ENCODE results near the gene ETV6.

Gene ETV6

GRCh38 chr12:11861864-11862600 is 212.6 kb downstream of the ETV6 start:
- H3K4me3 Mint-ChIP-seq = no peak overlapping the region
- H3K9me3 Mint-ChIP-seq = peaks cover 8% of the 10 kb centered on the region
- H3K27me3 Mint-ChIP-seq = no peaks in the 10 kb centered on the region
- H3K4me1 Mint-ChIP-seq = peaks cover 15% of the 10 kb centered on the region
- H3K27ac Mint-ChIP-seq = no peak overlapping the region
- H3K36me3 Mint-ChIP-seq = peaks cover 52% of the 10 kb centered on the region

GRCh38 chr12:11862798-11863197 is 213.3 kb downstream of the ETV6 start:
- H3K9me3 Mint-ChIP-seq = peaks cover 8% of the 10 kb centered on the region
- H3K27ac Mint-ChIP-seq = no peak overlapping the region
- peaks cover 15% of the 10 kb centered on the region for H3K4me1 Mint-ChIP-seq
- H3K36me3 Mint-ChIP-seq = peaks cover 51% of the 10 kb centered on the region
- no peaks in the 10 kb centered on the region for H3K27me3 Mint-ChIP-seq
- H3K4me3 Mint-ChIP-seq = no peak overlapping the region

DNA sequence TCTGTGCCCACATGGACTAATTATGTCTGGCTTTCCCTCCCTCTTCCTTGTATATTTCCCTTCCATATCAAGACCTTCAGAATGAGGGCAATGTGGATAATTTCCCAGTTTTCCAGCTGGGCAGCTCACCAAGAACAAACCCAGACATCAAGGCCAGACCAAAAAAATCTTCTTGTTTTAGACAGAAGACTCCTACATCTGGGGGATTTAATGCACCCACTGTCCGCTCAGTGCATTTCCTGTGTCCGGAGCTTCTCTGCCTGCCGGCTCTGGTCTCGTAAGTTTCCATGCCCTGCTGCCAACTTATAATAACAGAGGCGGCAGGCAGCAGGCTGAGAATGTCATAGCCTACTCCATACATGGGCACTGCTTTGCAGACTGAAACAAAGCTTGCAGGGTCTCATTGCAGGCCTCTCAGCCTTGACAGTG is 214.0 kb downstream of the ETV6 start:
- Mint-ChIP-seq H3K27ac (no peak overlapping the region), H3K4me1 (peaks cover 19% of the 10 kb centered on the region), H3K9me3 (peaks cover 8% of the 10 kb centered on the region), H3K27me3 (no peaks in the 10 kb centered on the region), H3K36me3 (peaks cover 49% of the 10 kb centered on the region), H3K4me3 (no peak overlapping the region)

DNA sequence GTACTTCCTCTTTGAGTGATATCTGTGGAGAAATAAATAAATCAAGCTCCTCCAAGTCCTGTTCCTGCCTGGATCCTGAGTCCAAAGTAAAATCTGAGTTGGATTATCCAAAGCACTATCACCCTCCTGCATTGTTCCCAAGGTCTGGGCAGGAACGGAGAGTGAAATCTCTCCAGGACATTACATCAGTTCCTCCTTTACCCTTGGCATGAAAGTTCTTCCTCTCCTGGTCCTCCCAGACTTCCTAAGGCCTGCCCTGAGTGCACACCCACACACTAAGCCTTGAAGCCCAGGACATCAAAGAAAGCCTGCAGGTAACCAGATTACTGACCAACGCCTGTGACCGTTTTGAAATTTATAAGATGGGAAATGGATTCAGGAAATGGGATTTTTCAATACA is 214.5 kb downstream of the ETV6 start:
- H3K36me3 Mint-ChIP-seq = peaks cover 48% of the 10 kb centered on the region
- peaks cover 19% of the 10 kb centered on the region for H3K4me1 Mint-ChIP-seq
- peaks cover 8% of the 10 kb centered on the region for H3K9me3 Mint-ChIP-seq
- H3K4me3 Mint-ChIP-seq = no peak overlapping the region
- no peak overlapping the region for H3K27ac Mint-ChIP-seq
- no peaks in the 10 kb centered on the region for H3K27me3 Mint-ChIP-seq

GRCh38 chr12:11865824-11866223 is 216.3 kb downstream of the ETV6 start:
- Mint-ChIP-seq H3K36me3 (peaks cover 49% of the 10 kb centered on the region), H3K4me1 (peaks cover 9% of the 10 kb centered on the region), H3K4me3 (no peak overlapping the region), H3K9me3 (peaks cover 8% of the 10 kb centered on the region), H3K27ac (no peak overlapping the region), H3K27me3 (no peaks in the 10 kb centered on the region)

- Mint-ChIP-seq H3K27ac (no peak overlapping the region), H3K27me3 (no peaks in the 10 kb centered on the region), H3K4me1 (peaks cover 12% of the 10 kb centered on the region), H3K4me3 (no peak overlapping the region), H3K9me3 (peaks cover 8% of the 10 kb centered on the region), H3K36me3 (peaks cover 43% of the 10 kb centered on the region)
Measured at GRCh38 chr12:11868027-11868426, 218.6 kb downstream of the ETV6 start.

DNA sequence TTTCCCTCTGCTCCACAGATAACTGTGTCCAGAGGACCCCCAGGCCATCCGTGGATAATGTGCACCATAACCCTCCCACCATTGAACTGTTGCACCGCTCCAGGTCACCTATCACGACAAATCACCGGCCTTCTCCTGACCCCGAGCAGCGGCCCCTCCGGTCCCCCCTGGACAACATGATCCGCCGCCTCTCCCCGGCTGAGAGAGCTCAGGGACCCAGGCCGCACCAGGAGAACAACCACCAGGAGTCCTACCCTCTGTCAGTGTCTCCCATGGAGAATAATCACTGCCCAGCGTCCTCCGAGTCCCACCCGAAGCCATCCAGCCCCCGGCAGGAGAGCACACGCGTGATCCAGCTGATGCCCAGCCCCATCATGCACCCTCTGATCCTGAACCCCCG is 219.9 kb downstream of the ETV6 start:
- Mint-ChIP-seq H3K27ac (no peak overlapping the region), H3K4me3 (no peak overlapping the region), H3K36me3 (peaks cover 33% of the 10 kb centered on the region), H3K9me3 (peaks cover 8% of the 10 kb centered on the region), H3K27me3 (no peaks in the 10 kb centered on the region), H3K4me1 (peaks cover 21% of the 10 kb centered on the region)

DNA sequence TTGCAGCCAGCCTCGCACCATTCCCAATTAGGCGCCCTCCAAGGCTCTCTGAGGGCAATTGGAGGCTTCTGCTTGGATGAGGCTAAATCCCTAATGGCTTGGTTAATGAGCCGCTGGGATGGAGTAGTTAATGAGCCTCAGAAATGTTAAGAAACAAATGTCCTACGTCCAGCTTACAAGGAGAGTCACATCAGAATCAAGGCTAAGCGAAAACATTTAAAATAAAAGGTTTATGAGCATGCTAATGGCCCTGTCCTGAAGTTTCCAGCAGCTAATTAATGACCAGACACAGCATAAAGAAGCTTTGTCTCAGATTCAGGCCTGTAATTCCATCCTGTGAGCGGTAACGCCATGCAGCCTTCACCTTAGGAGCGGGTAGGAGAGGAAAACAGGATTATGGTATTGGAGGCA is 220.6 kb downstream of the ETV6 start:
- Mint-ChIP-seq H3K4me1 (peaks cover 26% of the 10 kb centered on the region), H3K4me3 (no peak overlapping the region), H3K36me3 (peaks cover 31% of the 10 kb centered on the region), H3K27ac (no peak overlapping the region), H3K27me3 (no peaks in the 10 kb centered on the region), H3K9me3 (peaks cover 8% of the 10 kb centered on the region)

DNA sequence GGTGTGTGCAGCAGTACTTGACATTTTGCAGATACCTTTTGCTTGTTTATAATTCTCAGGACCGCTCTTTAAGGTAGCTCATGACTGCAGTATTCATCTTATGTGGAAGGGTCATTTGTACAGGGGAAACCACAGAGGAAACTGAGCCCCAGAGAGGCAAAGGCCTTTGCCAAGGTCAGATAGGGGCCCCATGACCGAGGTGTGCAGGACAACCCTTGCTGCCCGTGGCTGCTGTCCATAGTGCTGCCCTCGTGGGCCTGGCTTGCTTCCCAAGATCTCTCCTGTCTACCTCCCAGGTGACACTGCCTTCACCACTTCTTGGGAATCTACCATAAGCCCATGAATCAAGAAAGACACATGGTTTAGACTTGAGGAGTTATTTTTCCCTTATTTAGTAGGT is 222.6 kb downstream of the ETV6 start:
- peaks cover under 1% of the 10 kb centered on the region for H3K9me3 Mint-ChIP-seq
- H3K36me3 Mint-ChIP-seq = peaks cover 25% of the 10 kb centered on the region
- no peak overlapping the region for H3K4me3 Mint-ChIP-seq
- no peak overlapping the region for H3K27ac Mint-ChIP-seq
- H3K4me1 Mint-ChIP-seq = peaks cover 46% of the 10 kb centered on the region
- H3K27me3 Mint-ChIP-seq = no peaks in the 10 kb centered on the region

DNA sequence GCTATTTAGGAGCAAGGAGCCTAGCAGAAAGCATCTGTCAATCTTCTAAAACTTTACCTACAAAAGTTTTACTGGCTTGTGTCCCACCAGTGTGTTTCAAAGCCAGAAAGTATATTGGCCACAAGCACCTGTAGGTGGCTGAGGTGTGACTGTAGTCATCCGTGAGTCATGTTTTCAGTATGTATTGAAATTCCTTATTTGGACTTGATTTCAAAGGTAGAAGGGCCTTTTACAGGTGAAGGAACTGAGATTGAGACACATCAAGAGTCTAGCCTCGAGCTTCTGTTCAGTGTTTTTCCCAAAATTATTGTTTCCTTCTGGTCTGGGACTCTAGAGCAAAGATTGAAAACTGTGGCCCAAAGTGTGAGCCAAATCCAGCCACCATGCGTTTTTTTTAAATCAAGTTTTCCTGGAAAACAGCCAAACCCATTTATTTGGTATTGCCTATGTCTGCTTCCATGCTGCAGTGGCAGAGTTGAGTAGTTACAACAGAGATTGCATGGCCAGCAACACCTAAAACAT is 226.0 kb downstream of the ETV6 start:
- no peaks in the 10 kb centered on the region for H3K27me3 Mint-ChIP-seq
- H3K4me1 Mint-ChIP-seq = peaks cover 47% of the 10 kb centered on the region
- H3K27ac Mint-ChIP-seq = peak overlapping the region; percentile 70
- peak overlapping the region; percentile 42 for H3K4me3 Mint-ChIP-seq
- H3K9me3 Mint-ChIP-seq = no peaks in the 10 kb centered on the region
- peaks cover 25% of the 10 kb centered on the region for H3K36me3 Mint-ChIP-seq

DNA sequence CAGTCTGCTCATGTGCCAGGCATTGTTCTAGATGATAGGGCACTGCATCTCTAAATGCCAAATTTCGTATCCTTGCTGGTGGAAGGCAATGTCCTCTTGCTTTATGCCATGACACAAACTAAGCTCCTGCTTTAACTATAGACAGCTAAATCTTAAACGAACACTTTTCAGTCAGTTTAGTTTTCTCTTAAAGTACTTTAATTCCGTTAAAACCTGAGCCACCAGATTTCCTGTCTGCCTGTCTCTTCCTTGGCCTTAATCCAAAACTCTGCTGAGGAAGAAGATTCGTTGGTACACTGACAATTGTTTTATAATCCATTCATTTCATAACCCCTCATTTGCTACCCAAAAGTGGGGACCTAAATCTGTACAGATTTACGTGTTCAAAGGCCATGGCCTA is 226.8 kb downstream of the ETV6 start:
- Mint-ChIP-seq H3K4me3 (peak overlapping the region; percentile 23), H3K27ac (no peak overlapping the region), H3K9me3 (no peaks in the 10 kb centered on the region), H3K4me1 (peaks cover 47% of the 10 kb centered on the region), H3K27me3 (no peaks in the 10 kb centered on the region), H3K36me3 (peaks cover 28% of the 10 kb centered on the region)

GRCh38 chr12:11877102-11877826 is 227.8 kb downstream of the ETV6 start:
- H3K36me3 Mint-ChIP-seq = peaks cover 19% of the 10 kb centered on the region
- no peak overlapping the region for H3K27ac Mint-ChIP-seq
- peaks cover 39% of the 10 kb centered on the region for H3K4me1 Mint-ChIP-seq
- no peaks in the 10 kb centered on the region for H3K9me3 Mint-ChIP-seq
- no peaks in the 10 kb centered on the region for H3K27me3 Mint-ChIP-seq
- no peak overlapping the region for H3K4me3 Mint-ChIP-seq

GRCh38 chr12:11877869-11878780 is 228.7 kb downstream of the ETV6 start:
- Mint-ChIP-seq H3K9me3 (no peaks in the 10 kb centered on the region), H3K27ac (no peak overlapping the region), H3K4me1 (peaks cover 39% of the 10 kb centered on the region), H3K4me3 (no peak overlapping the region), H3K27me3 (no peaks in the 10 kb centered on the region), H3K36me3 (peaks cover 21% of the 10 kb centered on the region)

DNA sequence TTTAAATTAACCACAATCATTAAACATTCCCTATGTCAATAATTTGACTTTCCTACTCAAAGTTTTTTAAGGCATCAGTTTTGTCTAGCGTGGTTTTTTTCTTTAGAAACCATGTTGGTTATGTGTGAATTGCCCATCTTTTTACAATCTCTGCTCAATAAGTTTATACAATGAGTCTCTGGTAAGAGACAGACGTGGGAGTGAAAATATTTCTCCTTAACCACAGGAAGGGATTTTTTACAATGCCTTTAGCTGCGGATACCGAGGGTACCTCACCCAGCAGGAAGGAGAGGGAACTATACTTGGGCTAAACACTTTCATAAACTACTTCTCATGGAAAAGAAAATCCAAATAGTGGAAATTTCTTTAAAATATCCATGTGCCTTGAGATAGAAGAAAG is 229.8 kb downstream of the ETV6 start:
- Mint-ChIP-seq H3K4me1 (peaks cover 30% of the 10 kb centered on the region), H3K4me3 (no peak overlapping the region), H3K36me3 (peaks cover 23% of the 10 kb centered on the region), H3K9me3 (no peaks in the 10 kb centered on the region), H3K27me3 (no peaks in the 10 kb centered on the region), H3K27ac (no peak overlapping the region)

DNA sequence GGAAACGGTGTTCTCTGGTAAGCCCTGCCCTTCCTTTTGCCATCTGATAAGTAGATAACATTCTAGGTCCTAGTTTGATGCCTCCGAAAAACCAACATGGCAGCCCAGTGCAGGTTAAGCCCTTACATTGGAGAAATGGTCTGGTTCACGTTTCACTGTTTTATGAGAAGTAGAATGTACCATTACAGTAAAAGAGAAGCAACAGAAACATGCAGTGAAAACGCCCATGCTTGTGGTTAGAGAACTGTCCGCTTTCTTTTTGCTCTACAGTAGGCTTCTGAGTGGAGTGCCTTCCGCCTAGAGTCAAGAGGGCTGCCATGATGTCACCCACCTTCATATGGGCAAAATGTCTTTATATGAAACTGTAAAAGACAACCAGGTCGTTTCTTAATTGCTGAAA is 230.9 kb downstream of the ETV6 start:
- peaks cover 22% of the 10 kb centered on the region for H3K36me3 Mint-ChIP-seq
- H3K9me3 Mint-ChIP-seq = no peaks in the 10 kb centered on the region
- peaks cover 22% of the 10 kb centered on the region for H3K4me1 Mint-ChIP-seq
- H3K27me3 Mint-ChIP-seq = no peaks in the 10 kb centered on the region
- no peak overlapping the region for H3K27ac Mint-ChIP-seq
- no peak overlapping the region for H3K4me3 Mint-ChIP-seq

Data from activated naive CD4-positive, alpha-beta T cell treated with anti-CD3 and anti-CD28 coated beads, Interleukin-2, amount 50 U/mL, for 24 hours (primary cell).